ENCODE measurements around the gene NUMB. TPM values are rescaled to one million over a fixed set of nuclear protein-coding genes. Genes with fewer than 3 reads are reported as not detected.

The NUMB gene
- total RNA-seq, 1 experiment from 2014 or later = 22.2 TPM

GRCh38 chr14:73253323-73253610 lies 205.1 kb downstream of the NUMB start:
- no peak for ATAC-seq
- DNase-seq = no peak
- no TSS peak for BruUV-seq (replicated peaks)

GRCh38 chr14:73252491-73253322 lies 205.6 kb downstream of the NUMB start:
- Histone ChIP-seq H3K4me2 (ENCODE audit: low read length) (no peak overlapping the region), H2AFZ (ENCODE audit: low read length) (no peak overlapping the region), H3K79me2 (ENCODE audit: low read length) (no peaks in the 10 kb centered on the region), H3K4me1 (ENCODE audit: insufficient read depth, low read length) (peaks cover 6% of the 10 kb centered on the region; the same call in 1 of the 2 replicates), H4K20me1 (ENCODE audit: low read length) (no peaks in the 10 kb centered on the region), H3K4me3 (ENCODE audit: low read length) (no peak overlapping the region), H3K27ac (ENCODE audit: low read length) (no peak overlapping the region), H3K9me2 (replicated peaks; ENCODE audit: low read length) (no peaks in the 10 kb centered on the region), H3K27me3 (ENCODE audit: low read length) (no peaks in the 10 kb centered on the region), H3F3A (ENCODE audit: low read length, unreplicated experiment) (no peaks in the 10 kb centered on the region), H3K9ac (ENCODE audit: low read length) (no peak overlapping the region), H3K9me3 (ENCODE audit: low read length) (no peaks in the 10 kb centered on the region), H3K36me3 (ENCODE audit: low read depth, low read length) (no peaks in the 10 kb centered on the region)
- no peak for ATAC-seq
- POLR2A ChIA-PET (ENCODE audit: unreplicated experiment) = no interaction called here
- intact Hi-C loops (cut with micrococcal nuclease) = no loop called here
- TF ChIP-seq CTCF (conservative IDR thresholded peaks at IDR 0.05; ENCODE audit: low read depth, low read length) = no peak
- no peak for TF ChIP-seq EZH2 (IDR thresholded peaks at IDR 0.05; ENCODE audit: low read length, unreplicated experiment)
- TF ChIP-seq EZH2phosphoT487 (IDR thresholded peaks at IDR 0.05; ENCODE audit: borderline replicate concordance, low read length) = no peak
- no TSS peak for BruUV-seq (replicated peaks)
- no peak for DNase-seq
- CTCF ChIA-PET = interaction anchor here (0.6 kb wide), 1 partner anchor 32 kb away, joined by 3 read pairs; no protein-coding TSS in a partner anchor

More at GRCh38 chr14:73253323-73253610, 205.1 kb downstream of the NUMB start:
- Histone ChIP-seq H3F3A (ENCODE audit: low read length, unreplicated experiment) (no peaks in the 10 kb centered on the region), H4K20me1 (ENCODE audit: low read length) (no peaks in the 10 kb centered on the region), H3K9me2 (replicated peaks; ENCODE audit: low read length) (no peaks in the 10 kb centered on the region), H3K79me2 (ENCODE audit: low read length) (no peaks in the 10 kb centered on the region), H2AFZ (ENCODE audit: low read length) (no peak overlapping the region), H3K4me1 (ENCODE audit: insufficient read depth, low read length) (peaks cover 6% of the 10 kb centered on the region; the same call in 1 of the 2 replicates), H3K9me3 (ENCODE audit: low read length) (no peaks in the 10 kb centered on the region), H3K27me3 (ENCODE audit: low read length) (no peaks in the 10 kb centered on the region), H3K9ac (ENCODE audit: low read length) (no peak overlapping the region), H3K27ac (ENCODE audit: low read length) (no peak overlapping the region), H3K4me2 (ENCODE audit: low read length) (no peak overlapping the region), H3K36me3 (ENCODE audit: low read depth, low read length) (no peaks in the 10 kb centered on the region), H3K4me3 (ENCODE audit: low read length) (no peak overlapping the region)
- CTCF ChIA-PET = no interaction called here
- intact Hi-C loops (cut with micrococcal nuclease) = no loop called here
- TF ChIP-seq CTCF (conservative IDR thresholded peaks at IDR 0.05; ENCODE audit: low read depth, low read length) (no peak), EZH2phosphoT487 (IDR thresholded peaks at IDR 0.05; ENCODE audit: borderline replicate concordance, low read length) (no peak), EZH2 (IDR thresholded peaks at IDR 0.05; ENCODE audit: low read length, unreplicated experiment) (no peak)
- POLR2A ChIA-PET (ENCODE audit: unreplicated experiment) = no interaction called here
